ENCODE measurements around the gene UNC79.

DNA sequence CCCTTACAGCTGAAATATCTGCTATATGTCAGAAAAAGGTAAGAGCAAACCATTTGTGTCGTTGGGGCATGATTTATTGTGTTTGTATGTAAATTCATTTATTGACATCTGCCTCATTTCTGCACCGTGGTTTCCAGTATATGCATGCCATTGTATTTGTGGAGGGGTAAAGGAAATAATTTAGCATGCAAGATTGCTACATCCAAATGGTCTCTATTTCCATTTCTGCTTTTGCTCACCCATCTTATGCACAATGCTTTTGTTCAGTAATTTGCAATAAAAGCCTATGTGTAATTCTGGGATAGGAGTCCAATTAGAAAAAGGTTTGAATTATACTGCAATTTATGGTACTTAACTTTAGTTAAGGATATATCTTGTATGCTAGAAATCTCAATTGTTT, 101.8 kb downstream of the UNC79 start:
- TF ChIP-seq, protein P1, sequence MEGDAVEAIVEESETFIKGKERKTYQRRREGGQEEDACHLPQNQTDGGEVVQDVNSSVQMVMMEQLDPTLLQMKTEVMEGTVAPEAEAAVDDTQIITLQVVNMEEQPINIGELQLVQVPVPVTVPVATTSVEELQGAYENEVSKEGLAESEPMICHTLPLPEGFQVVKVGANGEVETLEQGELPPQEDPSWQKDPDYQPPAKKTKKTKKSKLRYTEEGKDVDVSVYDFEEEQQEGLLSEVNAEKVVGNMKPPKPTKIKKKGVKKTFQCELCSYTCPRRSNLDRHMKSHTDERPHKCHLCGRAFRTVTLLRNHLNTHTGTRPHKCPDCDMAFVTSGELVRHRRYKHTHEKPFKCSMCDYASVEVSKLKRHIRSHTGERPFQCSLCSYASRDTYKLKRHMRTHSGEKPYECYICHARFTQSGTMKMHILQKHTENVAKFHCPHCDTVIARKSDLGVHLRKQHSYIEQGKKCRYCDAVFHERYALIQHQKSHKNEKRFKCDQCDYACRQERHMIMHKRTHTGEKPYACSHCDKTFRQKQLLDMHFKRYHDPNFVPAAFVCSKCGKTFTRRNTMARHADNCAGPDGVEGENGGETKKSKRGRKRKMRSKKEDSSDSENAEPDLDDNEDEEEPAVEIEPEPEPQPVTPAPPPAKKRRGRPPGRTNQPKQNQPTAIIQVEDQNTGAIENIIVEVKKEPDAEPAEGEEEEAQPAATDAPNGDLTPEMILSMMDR (IDR thresholded peaks at IDR 0.05; ENCODE audit: insufficient read depth, low read length, poor library complexity, severe bottlenecking): no peak
- no peak for TF ChIP-seq EZH2phosphoT487 (conservative IDR thresholded peaks at IDR 0.05; ENCODE audit: low read length)
